ENCODE data around the gene FAM241B.

DNA sequence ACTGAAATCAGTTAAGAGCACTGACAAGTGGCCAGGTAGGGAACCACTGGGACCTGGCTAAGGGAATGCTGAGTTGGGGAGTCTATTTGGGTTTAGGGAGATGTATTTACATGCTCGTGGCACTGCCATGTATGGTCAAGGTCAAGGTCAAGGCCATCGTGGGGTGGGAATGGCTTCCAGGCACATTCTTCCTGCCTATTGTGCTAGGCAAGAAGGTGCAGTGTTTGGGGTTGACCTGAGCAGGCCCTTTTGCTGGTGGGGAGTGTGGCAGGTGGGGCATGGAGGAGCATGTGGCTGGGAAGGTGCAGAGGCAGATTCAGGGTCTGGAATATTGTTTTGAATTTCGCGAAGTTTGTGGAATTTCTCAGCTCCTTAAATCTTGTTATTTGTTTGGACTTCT lies 17.8 kb downstream of the FAM241B start:
- TF ChIP-seq, protein P1, sequence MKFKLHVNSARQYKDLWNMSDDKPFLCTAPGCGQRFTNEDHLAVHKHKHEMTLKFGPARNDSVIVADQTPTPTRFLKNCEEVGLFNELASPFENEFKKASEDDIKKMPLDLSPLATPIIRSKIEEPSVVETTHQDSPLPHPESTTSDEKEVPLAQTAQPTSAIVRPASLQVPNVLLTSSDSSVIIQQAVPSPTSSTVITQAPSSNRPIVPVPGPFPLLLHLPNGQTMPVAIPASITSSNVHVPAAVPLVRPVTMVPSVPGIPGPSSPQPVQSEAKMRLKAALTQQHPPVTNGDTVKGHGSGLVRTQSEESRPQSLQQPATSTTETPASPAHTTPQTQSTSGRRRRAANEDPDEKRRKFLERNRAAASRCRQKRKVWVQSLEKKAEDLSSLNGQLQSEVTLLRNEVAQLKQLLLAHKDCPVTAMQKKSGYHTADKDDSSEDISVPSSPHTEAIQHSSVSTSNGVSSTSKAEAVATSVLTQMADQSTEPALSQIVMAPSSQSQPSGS (tag by site-specific recombination; IDR thresholded peaks at IDR 0.05; ENCODE audit: low read depth), result no peak
- TF ChIP-seq ZNF175 (tag by site-specific recombination; IDR thresholded peaks at IDR 0.05), result no peak
- TF ChIP-seq, protein P2, sequence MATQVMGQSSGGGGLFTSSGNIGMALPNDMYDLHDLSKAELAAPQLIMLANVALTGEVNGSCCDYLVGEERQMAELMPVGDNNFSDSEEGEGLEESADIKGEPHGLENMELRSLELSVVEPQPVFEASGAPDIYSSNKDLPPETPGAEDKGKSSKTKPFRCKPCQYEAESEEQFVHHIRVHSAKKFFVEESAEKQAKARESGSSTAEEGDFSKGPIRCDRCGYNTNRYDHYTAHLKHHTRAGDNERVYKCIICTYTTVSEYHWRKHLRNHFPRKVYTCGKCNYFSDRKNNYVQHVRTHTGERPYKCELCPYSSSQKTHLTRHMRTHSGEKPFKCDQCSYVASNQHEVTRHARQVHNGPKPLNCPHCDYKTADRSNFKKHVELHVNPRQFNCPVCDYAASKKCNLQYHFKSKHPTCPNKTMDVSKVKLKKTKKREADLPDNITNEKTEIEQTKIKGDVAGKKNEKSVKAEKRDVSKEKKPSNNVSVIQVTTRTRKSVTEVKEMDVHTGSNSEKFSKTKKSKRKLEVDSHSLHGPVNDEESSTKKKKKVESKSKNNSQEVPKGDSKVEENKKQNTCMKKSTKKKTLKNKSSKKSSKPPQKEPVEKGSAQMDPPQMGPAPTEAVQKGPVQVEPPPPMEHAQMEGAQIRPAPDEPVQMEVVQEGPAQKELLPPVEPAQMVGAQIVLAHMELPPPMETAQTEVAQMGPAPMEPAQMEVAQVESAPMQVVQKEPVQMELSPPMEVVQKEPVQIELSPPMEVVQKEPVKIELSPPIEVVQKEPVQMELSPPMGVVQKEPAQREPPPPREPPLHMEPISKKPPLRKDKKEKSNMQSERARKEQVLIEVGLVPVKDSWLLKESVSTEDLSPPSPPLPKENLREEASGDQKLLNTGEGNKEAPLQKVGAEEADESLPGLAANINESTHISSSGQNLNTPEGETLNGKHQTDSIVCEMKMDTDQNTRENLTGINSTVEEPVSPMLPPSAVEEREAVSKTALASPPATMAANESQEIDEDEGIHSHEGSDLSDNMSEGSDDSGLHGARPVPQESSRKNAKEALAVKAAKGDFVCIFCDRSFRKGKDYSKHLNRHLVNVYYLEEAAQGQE (tag by site-specific recombination; IDR thresholded peaks at IDR 0.05), result no peak
- TF ChIP-seq, protein P3, sequence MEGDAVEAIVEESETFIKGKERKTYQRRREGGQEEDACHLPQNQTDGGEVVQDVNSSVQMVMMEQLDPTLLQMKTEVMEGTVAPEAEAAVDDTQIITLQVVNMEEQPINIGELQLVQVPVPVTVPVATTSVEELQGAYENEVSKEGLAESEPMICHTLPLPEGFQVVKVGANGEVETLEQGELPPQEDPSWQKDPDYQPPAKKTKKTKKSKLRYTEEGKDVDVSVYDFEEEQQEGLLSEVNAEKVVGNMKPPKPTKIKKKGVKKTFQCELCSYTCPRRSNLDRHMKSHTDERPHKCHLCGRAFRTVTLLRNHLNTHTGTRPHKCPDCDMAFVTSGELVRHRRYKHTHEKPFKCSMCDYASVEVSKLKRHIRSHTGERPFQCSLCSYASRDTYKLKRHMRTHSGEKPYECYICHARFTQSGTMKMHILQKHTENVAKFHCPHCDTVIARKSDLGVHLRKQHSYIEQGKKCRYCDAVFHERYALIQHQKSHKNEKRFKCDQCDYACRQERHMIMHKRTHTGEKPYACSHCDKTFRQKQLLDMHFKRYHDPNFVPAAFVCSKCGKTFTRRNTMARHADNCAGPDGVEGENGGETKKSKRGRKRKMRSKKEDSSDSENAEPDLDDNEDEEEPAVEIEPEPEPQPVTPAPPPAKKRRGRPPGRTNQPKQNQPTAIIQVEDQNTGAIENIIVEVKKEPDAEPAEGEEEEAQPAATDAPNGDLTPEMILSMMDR (tag by site-specific recombination; IDR thresholded peaks at IDR 0.05), result no peak
